Measurements from ENCODE around the gene SFI1.
"Not testable (repeated sequence)": the region's sequence is repeated elsewhere in the genome, so short reads cannot be mapped to it uniquely, and the experiment has no call there.

The SFI1 gene

DNA sequence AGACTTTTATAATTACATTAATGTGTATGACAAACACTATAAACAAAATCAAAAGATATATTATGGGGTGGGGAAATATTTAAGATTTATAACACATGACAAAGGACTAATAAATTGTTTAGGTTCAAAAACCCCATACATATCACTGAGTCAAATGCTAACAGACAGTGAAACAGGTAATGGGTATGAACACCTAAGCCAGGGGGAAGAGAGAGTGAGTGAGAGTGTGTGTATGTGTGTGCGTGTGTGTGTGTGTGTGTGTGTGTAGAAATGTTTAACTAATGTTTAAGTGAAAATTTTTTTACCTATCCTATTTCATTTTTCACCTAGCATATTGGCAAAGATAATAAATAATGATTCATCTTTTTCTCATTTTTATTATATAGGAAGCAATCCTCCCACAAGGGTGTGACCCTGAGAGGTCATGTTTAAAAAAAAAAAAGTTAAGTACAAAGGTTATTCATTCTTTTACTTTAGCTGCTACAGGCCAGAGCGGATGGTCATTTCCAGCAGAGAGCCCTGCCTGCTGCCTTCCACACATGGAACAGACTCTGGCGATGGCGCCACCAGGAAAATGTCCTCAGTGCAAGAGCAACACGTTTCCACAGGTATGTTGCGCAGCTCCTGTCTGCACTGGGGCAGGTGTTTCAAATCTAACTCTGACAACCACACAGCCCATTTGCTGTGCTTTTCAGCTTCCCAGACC is 92.8 kb downstream of the SFI1 start:
- DNase-seq (ENCODE audit: low spot score): no peak

DNA sequence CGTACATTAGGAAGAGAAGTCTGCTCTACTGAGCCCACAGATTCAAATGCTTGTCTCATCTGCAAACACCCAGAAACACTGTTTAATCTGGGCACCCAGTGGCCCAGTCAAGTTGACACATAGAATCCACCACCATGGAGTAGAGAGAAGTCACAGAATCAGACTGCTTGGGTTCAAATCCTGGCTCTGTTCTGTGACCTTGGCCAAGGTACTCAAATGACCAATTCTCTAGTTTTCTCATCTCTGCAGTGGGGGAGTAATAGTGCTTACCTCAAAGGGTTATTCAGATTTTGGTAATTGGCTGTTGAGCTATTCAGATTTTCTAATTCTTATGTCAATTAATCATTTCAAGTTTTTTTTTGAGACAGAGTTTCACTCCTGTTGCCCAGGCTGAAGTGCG is 93.8 kb downstream of the SFI1 start:
- not testable (repeated sequence) for DNase-seq (ENCODE audit: low spot score)

- no peak for DNase-seq (ENCODE audit: low spot score)
These were observed 98.9 kb downstream of the SFI1 start for GRCh38 chr22:31595271-31595670.

- no peak for DNase-seq (ENCODE audit: low spot score)
These were observed 106.1 kb downstream of the SFI1 start for GRCh38 chr22:31602259-31602952.

DNA sequence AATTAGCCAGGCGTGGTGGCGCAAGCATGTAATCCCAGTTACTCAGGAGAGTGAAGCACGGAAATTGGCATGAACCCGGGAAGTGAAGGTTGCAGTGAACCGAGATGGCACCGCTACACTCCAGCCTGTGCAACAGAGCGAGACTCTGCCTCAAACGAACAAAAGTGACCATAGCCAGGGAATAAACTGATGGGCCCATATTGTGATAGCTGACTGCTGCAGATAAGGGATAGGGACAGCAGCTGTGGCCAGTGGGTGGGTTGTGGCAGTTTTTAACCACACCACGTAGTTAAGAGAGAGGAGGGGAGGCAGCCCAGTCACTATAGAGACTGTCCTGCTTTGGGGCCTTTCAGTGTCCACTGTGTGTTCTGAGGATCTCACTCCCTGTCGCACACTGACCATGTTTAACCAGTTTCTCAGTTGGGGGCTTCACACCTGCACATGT is 106.8 kb downstream of the SFI1 start:
- no peak for DNase-seq (ENCODE audit: low spot score)

- no peak for DNase-seq (ENCODE audit: low spot score)
These were observed 107.2 kb downstream of the SFI1 start for GRCh38 chr22:31603574-31603973.

DNA sequence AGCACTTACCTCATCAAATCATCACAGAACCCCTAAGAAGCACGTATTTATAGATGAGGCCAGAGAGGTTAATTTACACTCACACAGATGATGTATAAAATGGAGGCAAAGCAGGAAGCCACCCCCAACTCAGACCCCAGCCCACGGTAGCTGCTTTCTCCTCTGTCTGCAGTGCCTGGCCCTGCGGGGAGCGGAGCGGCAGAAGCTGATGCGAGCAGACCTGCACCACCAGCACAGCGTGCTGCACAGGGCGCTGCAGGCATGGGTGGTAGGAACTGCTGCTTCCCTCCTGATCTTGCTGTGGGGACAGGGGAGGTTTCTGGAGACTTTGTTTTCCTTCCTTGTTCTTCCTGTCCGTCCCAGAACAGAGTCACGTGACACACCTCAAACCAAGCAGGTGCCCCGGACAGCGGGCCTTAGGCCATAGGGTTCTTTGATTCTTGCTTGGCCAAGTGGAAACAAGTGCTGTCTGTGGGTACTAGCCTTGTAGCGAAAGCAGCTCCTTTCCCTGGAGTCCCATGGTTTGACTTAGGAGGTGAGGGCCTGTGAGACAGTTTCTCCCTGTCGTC is 107.9 kb downstream of the SFI1 start:
- DNase-seq (ENCODE audit: low spot score): no peak

DNA sequence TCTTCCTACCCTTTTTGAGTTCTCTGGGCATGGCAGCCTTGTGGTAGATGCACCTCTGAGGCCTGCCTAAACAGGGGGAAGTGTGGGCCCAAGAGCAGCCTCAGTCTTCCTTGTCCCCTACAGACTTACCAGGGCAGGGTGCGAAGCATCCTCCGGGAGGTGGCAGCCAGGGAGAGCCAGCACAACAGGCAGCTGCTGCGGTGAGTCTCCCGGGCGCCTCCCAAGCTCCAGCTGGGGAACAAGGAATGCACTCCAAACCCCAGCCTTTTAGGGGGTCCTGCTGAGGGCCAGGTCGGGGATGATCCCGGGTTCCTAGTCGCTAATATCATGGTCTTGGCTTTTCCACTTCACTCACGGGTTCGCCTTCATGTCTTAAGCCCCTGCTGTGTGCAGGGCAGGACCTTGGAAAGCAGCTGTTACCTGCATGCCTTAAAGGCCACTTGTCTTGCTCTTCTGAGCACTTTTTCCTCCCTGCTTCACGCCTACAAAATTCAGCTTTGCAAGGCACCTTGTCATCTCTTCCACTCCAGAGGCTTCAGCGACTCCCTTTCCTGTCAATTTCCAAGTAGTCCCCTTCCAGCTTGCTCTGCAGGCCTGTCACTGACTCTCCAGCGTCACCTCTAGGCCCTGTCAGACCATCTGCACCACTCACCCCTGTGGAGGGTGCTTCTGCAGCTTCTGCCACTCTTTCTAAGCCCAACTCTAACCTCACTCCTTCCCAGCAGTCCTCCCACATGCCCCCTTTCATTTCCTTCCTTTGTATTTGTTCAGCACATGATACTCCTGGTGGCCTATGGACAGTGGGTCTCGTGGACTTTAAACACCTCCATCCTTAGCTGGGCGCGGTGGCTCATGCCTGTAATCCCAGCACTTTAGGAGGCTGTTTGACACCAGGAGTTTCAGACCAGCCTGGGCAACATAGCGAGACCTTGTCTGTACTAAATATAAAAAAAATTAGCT is 108.7 kb downstream of the SFI1 start:
- no peak for DNase-seq (ENCODE audit: low spot score)

- no peak for DNase-seq (ENCODE audit: low spot score)
These were observed 109.7 kb downstream of the SFI1 start for GRCh38 chr22:31605851-31606585.

DNA sequence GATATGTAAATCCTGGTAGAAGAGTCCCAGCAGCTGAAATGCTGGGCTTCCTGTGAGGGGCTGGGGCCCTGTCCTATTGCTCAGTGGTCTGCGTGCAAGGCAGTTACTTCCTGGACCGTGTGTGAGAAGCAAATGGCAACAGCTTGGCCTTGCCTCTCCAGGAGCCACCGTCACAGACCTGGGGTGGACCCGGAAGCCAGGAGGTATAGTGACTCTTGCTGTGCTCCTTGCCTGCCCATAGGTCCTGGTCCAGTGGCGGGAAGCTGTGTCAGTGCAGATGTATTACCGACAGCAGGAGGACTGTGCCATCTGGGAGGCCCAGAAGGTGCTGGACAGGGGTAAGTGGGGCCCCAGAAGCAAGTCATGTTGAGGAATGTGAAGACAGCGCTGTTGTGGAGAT is 111.4 kb downstream of the SFI1 start:
- DNase-seq (ENCODE audit: low spot score): no peak

GRCh38 chr22:31609716-31610115 is 113.4 kb downstream of the SFI1 start:
- DNase-seq (ENCODE audit: low spot score): no peak

DNA sequence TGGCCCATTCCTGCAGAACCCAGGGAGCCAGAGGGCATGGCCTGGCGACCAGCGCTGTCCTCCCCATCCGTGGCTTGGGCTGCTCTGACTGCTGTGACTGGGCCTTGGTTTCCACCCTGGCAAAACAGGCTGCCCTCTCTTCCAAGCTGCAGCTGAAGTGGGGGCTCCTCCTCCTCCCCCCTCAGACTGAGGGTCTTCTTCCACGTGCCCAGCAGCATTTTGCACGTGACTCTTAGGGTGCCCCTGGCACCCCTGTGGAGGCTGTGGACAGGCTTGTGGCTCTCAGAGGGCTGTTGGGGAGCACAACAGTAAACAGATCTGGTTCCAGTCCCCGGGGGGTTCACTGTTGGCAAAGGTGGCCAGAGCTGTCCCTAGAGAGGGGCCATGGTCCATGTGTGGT is 114.3 kb downstream of the SFI1 start:
- DNase-seq (ENCODE audit: low spot score): no peak

DNA sequence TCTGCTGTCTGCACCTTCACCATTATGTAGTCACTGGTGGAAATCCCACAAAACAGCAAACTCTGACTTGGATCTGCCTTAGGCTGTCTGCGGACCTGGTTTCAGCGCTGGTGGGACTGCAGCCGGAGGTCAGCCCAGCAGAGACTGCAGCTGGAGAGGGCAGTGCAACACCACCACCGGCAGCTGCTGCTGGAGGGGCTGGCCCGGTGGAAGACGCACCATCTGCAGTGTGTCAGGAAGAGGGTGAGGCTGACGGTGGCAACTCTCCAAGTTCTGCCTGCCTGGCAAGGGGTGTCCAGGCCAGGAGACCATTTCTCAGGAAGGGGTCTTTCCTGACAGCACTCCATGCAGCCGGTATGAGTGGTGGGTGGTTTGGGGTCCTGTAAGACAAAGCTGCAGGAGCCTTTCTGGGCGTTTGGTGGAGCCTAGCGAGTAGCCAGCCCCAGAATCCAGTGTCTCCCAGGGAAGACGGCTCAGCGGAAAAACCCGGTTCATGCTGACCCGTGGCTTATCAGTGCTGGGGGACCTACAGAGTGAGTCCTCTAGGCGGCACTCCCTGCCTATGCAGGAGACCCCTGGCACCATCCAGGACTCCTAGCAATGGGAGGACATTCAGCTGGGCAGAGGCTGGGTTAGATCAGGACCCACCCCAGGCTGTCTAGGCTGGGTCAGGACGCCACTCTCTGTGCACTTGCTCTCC is 114.9 kb downstream of the SFI1 start:
- DNase-seq (ENCODE audit: low spot score): no peak

GRCh38 chr22:31612891-31613285 is 116.6 kb downstream of the SFI1 start:
- DNase-seq (ENCODE audit: low spot score): no peak

DNA sequence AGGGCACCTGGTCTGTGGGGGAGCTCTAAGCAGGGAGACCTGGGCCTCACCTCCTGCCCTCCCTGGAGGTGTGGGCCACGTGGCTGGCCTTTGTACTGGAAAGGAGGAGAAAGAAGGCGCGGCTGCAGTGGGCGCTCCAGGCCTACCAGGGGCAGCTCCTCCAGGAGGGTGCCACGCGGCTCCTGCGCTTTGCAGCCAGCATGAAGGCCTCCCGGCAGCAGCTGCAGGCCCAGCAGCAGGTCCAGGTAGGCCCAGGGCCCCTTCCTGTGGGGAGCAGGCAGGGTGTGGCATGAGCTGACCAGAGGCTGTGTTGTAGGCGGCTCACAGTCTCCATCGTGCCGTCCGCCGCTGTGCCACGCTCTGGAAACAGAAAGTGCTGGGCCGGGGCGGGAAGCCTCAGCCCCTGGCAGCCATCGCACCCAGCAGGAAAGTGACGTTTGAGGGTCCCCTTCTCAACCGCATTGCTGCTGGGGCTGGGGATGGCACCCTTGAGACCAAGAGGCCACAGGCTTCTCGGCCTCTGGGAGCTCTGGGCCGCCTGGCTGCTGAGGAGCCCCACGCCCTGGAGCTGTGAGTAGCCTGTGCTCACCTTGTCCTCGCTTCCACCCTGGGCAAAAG is 117.1 kb downstream of the SFI1 start:
- no peak for DNase-seq (ENCODE audit: low spot score)

DNA sequence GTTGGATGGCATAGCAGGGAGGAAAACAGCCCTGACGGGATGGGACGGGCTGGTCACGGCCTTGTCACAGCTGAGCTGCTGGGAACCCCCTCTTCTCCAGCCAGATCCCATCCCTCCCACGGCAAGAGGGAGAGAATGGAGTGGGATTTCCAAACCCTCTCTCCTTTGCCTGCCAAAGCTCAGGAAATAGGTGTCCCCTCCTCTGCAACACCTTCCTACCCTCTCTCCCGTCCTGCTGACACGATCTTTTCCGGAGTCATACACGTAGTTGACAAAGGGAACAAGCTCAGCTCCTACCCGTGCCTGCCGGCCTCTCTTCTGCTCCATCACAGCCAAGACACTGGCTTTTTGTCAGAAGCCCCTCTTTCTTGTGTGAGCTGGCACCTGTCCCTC is 117.6 kb downstream of the SFI1 start:
- no peak for DNase-seq (ENCODE audit: low spot score)

- no peak for DNase-seq (ENCODE audit: low spot score)
These were observed 118.6 kb downstream of the SFI1 start for GRCh38 chr22:31614781-31615490.

GRCh38 chr22:31615491-31615860 is 119.1 kb downstream of the SFI1 start:
- DNase-seq (ENCODE audit: low spot score): no peak

DNA sequence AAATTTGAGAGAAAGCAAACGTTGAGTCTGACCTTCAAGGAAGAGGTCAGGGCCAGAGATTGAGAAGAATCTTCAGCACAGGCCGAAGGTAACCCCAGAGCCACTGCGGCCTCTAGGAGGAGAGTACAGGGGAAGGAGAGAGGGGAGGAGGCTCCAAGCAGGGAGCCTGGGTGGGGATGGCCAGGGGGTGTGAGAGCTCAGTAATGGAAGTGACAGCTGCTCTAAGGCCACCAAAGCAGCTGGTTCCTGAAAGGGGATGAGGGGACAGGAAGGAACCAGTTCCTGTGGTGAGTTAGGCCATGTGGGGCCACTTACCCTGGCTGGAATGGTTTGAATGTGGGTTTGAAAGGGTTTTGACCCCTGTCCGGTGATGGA is 119.6 kb downstream of the SFI1 start:
- DNase-seq (ENCODE audit: low spot score): no peak

Data from globus pallidus (tissue), 1 donor.